NT2/D1 (cell line): ENCODE measurements around the gene SLIT3.

Experiments used
- SUZ12 ChIP-seq: IDR thresholded peaks from 2 replicates; pipeline ENCODE4 v1.6.1; 2011; ENCODE audit not compliant: insufficient read length, insufficient read depth; ENCODE audit errors: extremely low read depth
- YY1 ChIP-seq: IDR thresholded peaks from 2 replicates; pipeline ENCODE4 v1.6.1; 2011; ENCODE audit not compliant: insufficient read length, insufficient read depth

- TF ChIP-seq SUZ12 (no peak), YY1 (no peak)
These were observed 594.3 kb downstream of the SLIT3 start for GRCh38 chr5:168706655-168707069.
